ENCODE data around the gene LBP.

DNA sequence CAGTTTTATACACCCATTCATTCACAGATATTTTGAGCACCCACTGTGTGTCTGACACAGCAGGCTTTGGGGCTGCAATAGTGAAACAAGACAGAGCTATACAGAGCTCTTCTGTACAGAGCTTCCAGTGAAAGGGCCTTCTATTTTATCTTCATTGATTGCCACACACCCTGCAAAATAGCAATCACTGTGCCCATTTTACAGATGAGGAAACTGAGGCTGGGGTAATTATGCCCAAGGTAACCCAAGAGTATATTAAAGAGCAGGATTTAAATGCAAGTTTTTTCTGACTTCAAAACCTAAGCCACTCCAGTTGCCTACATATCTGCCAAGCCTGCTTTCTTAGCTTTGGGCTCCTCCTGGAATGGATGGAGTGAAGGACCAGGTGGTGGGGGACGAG, 37.8 kb upstream of the LBP start:
- no peak for TF ChIP-seq CTCF (IDR thresholded peaks at IDR 0.05; ENCODE audit: low read depth, low read length)
- no peak for TF ChIP-seq POLR2A (IDR thresholded peaks at IDR 0.05; ENCODE audit: extremely low read depth, insufficient read length)
- TF ChIP-seq MYC (IDR thresholded peaks at IDR 0.05; ENCODE audit: low read depth, low read length), result no peak
- TF ChIP-seq, protein P1, sequence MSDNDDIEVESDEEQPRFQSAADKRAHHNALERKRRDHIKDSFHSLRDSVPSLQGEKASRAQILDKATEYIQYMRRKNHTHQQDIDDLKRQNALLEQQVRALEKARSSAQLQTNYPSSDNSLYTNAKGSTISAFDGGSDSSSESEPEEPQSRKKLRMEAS (IDR thresholded peaks at IDR 0.05; ENCODE audit: low read depth, low read length), result no peak
